C4-2B (cell line): Measurements from ENCODE around the gene PHLDA3.
A peak's percentile ranks its signal among the peaks of the same experiment; 100 is the strongest.

Experiments
- H3K27ac ChIP-seq: fragments of 450-650 bp; 2 replicates; pipeline ENCODE4 v1.5.1; 2017
- CTCF ChIP-seq: fragments of 450-650 bp; conservative IDR thresholded peaks from 2 replicates; pipeline ENCODE4 v1.5.1; 2017; ENCODE audit warnings: mild to moderate bottlenecking
- ZFX ChIP-seq: fragments of 450-650 bp; IDR thresholded peaks from 2 replicates; pipeline ENCODE4 v1.6.1; 2017

The PHLDA3 gene

GRCh38 chr1:201489643-201490261, 20.8 kb upstream of the PHLDA3 start:
- TF ChIP-seq CTCF (no peak), ZFX (no peak)
- no peak overlapping the region for H3K27ac ChIP-seq

GRCh38 chr1:201488830-201489589, 20.0 kb upstream of the PHLDA3 start:
- H3K27ac ChIP-seq = no peak overlapping the region
- TF ChIP-seq CTCF (no peak), ZFX (no peak)

GRCh38 chr1:201487742-201488141, 18.8 kb upstream of the PHLDA3 start:
- TF ChIP-seq ZFX (no peak), CTCF (no peak)
- H3K27ac ChIP-seq = no peak overlapping the region

GRCh38 chr1:201486187-201486586, 17.2 kb upstream of the PHLDA3 start:
- H3K27ac ChIP-seq = no peak overlapping the region
- no peak for TF ChIP-seq CTCF
- TF ChIP-seq ZFX = no peak

GRCh38 chr1:201485184-201485774, 16.3 kb upstream of the PHLDA3 start:
- no peak overlapping the region for H3K27ac ChIP-seq
- TF ChIP-seq CTCF = no peak
- no peak for TF ChIP-seq ZFX

- peak overlapping the region; percentile 0; the same call in 1 of the 2 replicates for H3K27ac ChIP-seq
- TF ChIP-seq CTCF = no peak
- TF ChIP-seq ZFX = no peak
These were observed 14.5 kb upstream of the PHLDA3 start for GRCh38 chr1:201483373-201483949.

GRCh38 chr1:201482755-201483154, 13.8 kb upstream of the PHLDA3 start:
- TF ChIP-seq ZFX (no peak), CTCF (no peak)
- peak overlapping the region; percentile 0; the same call in 1 of the 2 replicates for H3K27ac ChIP-seq
